HEK293T (cell line): ENCODE measurements around the gene DERL3.

Experiments
- CTBP1 ChIP-seq: fragments of 450-650 bp; IDR thresholded peaks from 2 replicates; pipeline ENCODE4 v1.6.1; 2016; ENCODE audit warnings: borderline replicate concordance
- ELF4 ChIP-seq: fragments of 450-650 bp; IDR thresholded peaks from 2 replicates; pipeline ENCODE4 v1.6.1; 2017; ENCODE audit warnings: antibody characterized with exemption
- FOXA1 ChIP-seq: fragments of 450-650 bp; IDR thresholded peaks from 2 replicates; pipeline ENCODE4 v1.6.1; 2016; ENCODE audit warnings: mild to moderate bottlenecking
- FOXK2 ChIP-seq: fragments of 450-650 bp; IDR thresholded peaks from 2 replicates; pipeline ENCODE4 v1.6.1; 2016; ENCODE audit warnings: mild to moderate bottlenecking
- FOXM1 ChIP-seq: fragments of 450-650 bp; IDR thresholded peaks from 2 replicates; pipeline ENCODE4 v1.6.1; 2017; ENCODE audit warnings: mild to moderate bottlenecking, borderline replicate concordance
- LEF1 ChIP-seq: fragments of 450-650 bp; IDR thresholded peaks from 2 replicates; pipeline ENCODE4 v1.6.1; 2017; ENCODE audit warnings: mild to moderate bottlenecking, borderline replicate concordance
- NFRKB ChIP-seq: fragments of 450-650 bp; IDR thresholded peaks from 2 replicates; pipeline ENCODE4 v1.6.1; 2016; ENCODE audit warnings: mild to moderate bottlenecking, moderate library complexity
- SP1 ChIP-seq: fragments of 450-650 bp; IDR thresholded peaks from 2 replicates; pipeline ENCODE4 v1.6.1; 2017
- SUZ12 ChIP-seq: fragments of 450-650 bp; IDR thresholded peaks from 2 replicates; pipeline ENCODE4 v1.6.1; 2016; ENCODE audit warnings: mild to moderate bottlenecking
- ZNF384 ChIP-seq: fragments of 450-650 bp; IDR thresholded peaks from 2 replicates; pipeline ENCODE4 v1.6.1; 2016
- TF ChIP-seq, protein P1 (sequence below): fragments of 450-650 bp; IDR thresholded peaks from 2 replicates; pipeline ENCODE4 v1.6.1; 2016

GRCh38 chr22:23836692-23837495 lies 1.9 kb downstream of the DERL3 start:
- TF ChIP-seq, protein P1, sequence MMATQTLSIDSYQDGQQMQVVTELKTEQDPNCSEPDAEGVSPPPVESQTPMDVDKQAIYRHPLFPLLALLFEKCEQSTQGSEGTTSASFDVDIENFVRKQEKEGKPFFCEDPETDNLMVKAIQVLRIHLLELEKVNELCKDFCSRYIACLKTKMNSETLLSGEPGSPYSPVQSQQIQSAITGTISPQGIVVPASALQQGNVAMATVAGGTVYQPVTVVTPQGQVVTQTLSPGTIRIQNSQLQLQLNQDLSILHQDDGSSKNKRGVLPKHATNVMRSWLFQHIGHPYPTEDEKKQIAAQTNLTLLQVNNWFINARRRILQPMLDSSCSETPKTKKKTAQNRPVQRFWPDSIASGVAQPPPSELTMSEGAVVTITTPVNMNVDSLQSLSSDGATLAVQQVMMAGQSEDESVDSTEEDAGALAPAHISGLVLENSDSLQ, result no peak
- no peak for TF ChIP-seq NFRKB
- no peak for TF ChIP-seq FOXM1
- no peak for TF ChIP-seq FOXK2
- no peak for TF ChIP-seq SP1
- no peak for TF ChIP-seq FOXA1
- no peak for TF ChIP-seq ELF4
- TF ChIP-seq CTBP1, result no peak
- TF ChIP-seq LEF1, result no peak
- no peak for TF ChIP-seq ZNF384
- no peak for TF ChIP-seq SUZ12
